GM18867 (cell line): ENCODE results near the gene UBE3B.

Experiments used
- ATAC-seq: cut with Tn5 transposase; IDR thresholded peaks from one replicate; pipeline ENCODE4 v1.9.1; 2021; ENCODE audit warnings: mild to moderate bottlenecking, moderate library complexity; ENCODE audit not compliant: unreplicated experiment

Gene UBE3B

GRCh38 chr12:109493938-109494337 is 16.5 kb downstream of the UBE3B start:
- ATAC-seq = no peak

- ATAC-seq = no peak
Observed at GRCh38 chr12:109494348-109494881, 17.0 kb downstream of the UBE3B start.

- ATAC-seq = peak; percentile 38
Observed at GRCh38 chr12:109495012-109495411, 17.6 kb downstream of the UBE3B start.

DNA sequence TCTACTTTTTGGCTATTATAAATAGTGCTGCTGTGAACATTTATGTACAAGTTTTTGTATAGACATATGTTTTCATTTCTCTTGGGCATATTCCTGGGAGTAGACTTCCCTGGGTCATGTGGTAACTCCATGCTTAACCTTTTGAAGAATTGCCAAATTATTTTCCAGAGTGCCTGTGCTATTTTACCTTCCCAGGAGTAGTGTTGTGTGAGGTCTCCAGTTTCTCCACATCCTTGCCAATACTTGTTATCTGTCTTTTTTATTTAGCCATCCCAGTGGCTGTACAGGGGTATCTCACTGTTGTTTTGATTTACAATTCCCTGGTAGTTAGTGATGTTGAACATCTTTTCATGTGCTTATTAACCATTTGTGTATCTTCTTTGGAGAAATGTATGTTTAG is 18.9 kb downstream of the UBE3B start:
- no peak for ATAC-seq

GRCh38 chr12:109497675-109498074 is 20.2 kb downstream of the UBE3B start:
- ATAC-seq = no peak

DNA sequence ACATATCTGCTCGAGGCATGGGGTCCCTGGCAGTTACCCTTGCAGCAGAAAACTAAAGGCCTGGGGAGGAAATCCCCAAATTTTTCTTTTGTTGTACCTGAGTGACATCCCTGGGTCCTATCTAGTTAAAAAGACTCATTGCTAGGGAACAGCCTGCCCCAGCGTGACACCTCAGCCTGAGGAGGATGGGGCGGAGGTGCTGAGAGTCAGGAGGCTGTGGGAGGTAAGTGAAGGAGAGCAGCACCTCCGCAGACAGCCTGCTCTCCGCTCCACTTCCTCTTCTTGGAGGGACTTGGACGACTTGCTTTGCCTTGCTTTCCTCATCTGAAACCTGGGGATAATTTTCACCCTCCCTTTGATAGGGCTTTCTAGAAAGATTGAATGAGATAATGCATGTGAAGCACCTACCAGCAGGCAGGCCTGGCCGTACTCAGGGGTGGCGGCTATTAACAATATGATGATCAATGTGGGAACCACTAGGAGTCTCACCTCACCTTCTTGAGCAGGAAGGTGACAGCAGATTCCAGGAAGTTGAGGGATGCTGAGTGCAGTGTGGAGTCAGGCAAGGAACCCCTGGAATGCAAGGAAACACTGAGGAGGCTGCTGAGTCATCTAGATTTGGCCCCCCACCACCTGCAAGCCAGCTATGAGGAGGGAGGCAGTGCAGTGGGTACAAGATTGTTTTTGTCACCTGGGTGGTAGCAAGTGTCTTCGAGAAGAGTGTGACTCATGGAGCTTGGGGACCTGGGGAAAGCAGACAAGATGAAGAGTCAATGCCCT is 23.2 kb downstream of the UBE3B start:
- ATAC-seq = no peak

DNA sequence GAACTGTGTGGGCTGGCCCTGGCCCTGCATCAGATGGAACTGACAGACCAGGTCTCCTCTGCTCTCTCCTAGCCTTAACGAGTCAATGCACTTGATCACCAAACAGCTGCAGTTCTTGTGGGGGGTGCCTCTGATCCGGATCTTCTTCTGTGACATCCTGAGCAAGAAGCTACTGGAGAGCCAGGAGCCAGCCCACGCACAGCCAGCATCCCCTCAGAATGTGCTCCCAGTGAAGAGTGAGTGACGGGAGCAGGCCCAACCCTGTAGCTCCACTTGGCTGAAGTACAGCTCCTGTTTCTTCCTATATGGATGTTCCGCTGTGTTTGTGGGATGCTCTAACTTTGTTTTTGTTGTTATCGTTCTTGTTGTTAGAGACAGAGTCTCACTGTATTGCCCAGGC is 23.9 kb downstream of the UBE3B start:
- ATAC-seq = no peak

DNA sequence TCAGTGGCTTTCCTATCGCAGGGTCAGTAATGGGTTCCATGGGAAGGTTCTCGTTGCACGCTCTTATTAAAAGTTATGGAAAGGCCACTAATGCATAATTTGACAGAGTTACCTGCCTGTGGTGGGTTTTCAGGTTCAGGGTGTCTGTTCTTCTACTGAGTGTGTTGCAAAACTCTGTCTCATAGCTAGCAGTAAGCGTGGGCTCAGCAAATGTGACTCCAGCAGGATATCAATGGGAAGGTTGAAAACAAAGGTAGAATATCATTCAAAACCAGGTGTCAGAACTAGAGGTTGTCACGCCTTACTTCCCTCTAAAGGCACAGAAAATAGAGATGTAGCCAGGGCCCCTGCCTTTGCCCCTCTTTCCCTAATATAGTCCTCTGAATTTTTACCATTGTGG is 24.9 kb downstream of the UBE3B start:
- ATAC-seq = no peak

DNA sequence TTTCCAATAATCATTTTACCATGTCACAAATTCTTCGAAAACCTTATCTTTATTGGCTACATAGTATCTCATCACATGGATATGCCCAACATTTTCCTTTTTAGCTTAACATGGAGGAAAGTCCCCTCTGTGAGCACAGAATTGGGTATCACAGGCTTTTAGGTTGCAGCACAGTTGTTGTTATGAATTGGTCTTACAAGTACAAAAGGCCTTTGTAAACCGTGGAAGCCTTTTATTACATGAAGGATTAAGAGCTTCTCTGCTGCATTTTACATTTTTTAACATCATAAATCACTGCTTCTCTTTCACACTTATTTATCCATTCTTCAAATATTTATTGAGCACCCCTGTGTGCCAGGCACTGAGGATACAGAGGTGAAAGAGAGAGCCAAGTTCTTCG is 26.2 kb downstream of the UBE3B start:
- no peak for ATAC-seq

- no peak for ATAC-seq
Observed at GRCh38 chr12:109504068-109504467, 26.6 kb downstream of the UBE3B start.

- no peak for ATAC-seq
Observed at GRCh38 chr12:109510196-109510595, 32.8 kb downstream of the UBE3B start.

DNA sequence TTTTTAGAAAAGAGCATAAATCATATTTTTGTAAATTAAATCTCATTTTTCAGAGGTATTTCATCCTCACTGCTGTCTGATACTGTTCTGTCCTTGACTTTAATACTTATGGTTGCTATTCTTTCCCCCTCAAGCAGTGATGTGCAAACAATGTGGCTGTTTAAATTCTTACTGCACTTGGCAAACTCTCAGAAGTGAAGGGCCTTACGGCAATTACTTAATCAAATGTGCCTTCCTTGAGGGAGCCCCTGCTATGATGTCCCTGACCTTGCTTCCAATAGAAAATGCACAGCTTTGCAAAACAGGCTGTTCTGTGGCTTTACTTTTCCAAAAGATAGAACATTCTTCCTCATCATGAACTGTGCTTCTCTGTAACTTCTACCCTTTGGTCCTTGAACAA is 35.2 kb downstream of the UBE3B start:
- no peak for ATAC-seq

GRCh38 chr12:109513051-109513450 is 35.6 kb downstream of the UBE3B start:
- no peak for ATAC-seq

- no peak for ATAC-seq
Observed at GRCh38 chr12:109513977-109514376, 36.5 kb downstream of the UBE3B start.

DNA sequence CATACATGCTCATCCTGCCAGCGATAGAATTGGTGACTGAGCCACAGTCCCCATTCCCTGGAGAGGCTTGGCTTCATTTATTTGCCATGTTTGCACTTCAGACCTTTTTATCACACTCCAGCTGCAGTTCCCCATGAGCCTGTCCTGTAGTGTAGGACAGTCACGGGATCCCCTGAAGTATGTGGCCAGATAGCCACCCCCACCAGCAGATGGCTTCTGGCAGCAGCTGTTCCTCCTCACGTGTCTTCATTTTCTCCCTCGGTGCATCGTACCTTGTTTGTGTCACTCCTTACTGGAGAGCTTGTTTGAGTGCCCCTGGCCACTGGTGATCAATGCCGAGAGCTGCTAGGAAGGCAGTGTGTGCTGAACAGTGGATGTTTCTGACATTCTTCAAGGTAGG is 40.2 kb downstream of the UBE3B start:
- no peak for ATAC-seq

- ATAC-seq = no peak
Observed at GRCh38 chr12:109518820-109519665, 41.6 kb downstream of the UBE3B start.

DNA sequence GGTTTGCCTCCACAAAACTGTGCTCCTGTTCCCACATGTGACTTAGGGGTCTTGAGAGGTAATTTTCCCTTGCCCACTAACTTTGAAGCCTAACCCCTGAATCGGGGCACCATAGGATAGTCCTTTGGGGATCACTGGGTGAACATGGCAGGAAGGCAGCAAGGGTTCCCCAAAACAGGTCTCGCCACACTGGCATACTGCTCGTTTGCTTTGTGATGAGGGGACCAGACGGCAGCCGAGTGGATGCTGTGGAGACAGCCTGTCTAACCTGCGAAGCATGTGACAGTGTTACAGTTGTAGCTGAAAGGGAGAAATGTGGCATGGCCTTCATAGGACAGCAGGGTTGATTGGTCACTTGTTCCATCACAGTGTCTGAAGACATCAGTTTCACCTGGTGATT is 42.4 kb downstream of the UBE3B start:
- no peak for ATAC-seq

GRCh38 chr12:109521831-109522230 is 44.4 kb downstream of the UBE3B start:
- ATAC-seq = no peak

DNA sequence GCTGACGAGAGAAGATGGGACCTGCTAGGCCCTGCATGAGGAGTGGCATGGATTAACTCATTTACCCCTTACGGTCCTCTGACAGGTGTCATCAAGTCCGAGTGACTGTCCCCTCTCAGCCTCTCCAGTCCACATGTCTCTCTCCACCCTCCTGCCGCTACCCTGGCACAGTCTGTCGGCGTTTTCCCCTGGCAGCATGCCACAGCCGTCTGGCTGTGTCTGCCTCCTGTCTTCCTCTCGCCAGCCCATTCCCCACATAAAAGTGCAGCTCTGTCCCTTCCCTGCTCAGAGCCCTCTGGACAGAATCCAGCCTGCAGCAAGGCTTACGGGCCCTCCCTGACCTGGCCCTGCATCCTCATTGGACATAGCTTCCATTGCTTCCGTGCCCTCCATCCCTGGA is 45.6 kb downstream of the UBE3B start:
- no peak for ATAC-seq

DNA sequence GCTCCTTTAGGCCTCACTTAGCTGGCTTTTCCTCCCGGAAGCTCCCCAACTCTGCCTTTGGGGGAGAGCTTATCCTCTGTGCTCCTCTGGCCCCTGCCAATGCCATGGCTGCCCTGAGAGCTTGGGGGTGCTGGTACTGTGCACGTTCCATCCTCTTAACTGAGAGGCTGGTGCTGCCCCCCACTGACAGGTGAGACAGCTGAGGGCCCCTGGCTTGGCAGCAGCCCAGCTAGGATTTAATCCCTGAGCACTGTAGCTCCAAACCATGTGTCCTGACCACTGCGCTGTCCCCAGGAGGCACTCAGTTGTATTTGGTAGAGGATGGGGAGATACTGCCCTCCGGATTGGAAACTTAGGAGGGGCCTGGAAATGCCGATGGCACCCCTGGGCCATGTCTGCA is 46.1 kb downstream of the UBE3B start:
- ATAC-seq = no peak

DNA sequence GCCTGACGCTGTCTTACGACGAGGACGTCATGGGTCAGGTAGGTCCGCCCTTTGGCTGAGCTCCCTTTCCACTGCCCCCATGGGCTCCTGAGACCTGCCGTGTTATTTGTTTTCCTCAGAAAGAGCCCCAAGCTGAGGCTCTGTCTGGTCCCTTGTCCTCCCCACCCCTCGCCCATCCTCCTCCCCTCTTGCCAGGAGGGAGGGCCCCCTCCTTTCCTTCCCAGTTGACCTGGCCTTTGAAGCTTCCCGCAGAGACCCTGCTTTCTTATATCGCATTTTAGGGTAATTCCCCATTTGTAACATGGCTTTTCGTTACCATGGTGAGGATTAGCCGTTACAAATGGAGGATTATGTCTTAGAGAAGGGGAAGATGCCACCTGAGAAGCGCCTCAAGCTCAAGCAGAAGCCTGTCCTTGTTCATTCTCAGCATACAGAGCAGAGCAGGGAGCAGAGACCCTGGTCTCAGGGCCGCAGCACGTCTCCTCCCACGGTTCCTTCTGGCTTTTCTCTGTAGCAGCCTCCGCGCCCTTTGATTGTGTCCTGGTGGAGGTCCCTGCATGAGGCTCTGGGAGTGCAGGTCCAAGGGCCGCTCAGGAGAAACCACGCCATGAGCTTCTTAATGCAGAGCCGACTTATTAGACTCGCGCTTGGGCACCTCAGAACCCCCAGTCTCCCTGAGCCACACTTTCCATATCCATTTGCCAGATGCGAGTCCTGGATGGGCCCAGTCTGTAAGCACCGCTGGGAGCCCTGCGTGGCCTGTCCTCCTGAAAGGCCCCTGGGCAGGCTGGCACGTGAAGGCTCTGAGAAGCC is 47.2 kb downstream of the UBE3B start:
- ATAC-seq = no peak
